HEK293 (cell line): ENCODE measurements around the gene SFRP5.

Source experiments
- CTCF ChIA-PET: fragments of 350-600 bp; formaldehyde crosslinking; extraction: SDS; loops from one replicate; lab custom pipeline; 2021; ENCODE audit warnings: antibody characterized with exemption; lab: Yijun Ruan, JAX
- POLR2A ChIA-PET: fragments of 300-600 bp; formaldehyde crosslinking; extraction: SDS; loops from one replicate; lab custom pipeline; 2020; ENCODE audit warnings: antibody characterized with exemption, inconsistent platforms; lab: Yijun Ruan, JAX
- H3K27ac ChIP-seq: fragments of 200-500 bp; sonication (Bioruptor generic); 2 replicates; pipeline ENCODE4 v1.5.1; 2014; ENCODE audit warnings: low read depth, low read length, control low read depth, inconsistent platforms; ENCODE audit errors: extremely low read depth
- H3K36me3 ChIP-seq, 2 experiments: fragments of 200-500 bp in 1 of 2; sonication (Bioruptor generic) in 1 of 2; 1 replicate in 1 of 2; 2 replicates in 1 of 2; pipeline ENCODE4 v1.5.1; 2014 to 2017; ENCODE audit warnings: inconsistent platforms in 2 of 2, low read length in 2 of 2; ENCODE audit not compliant: control insufficient read depth in 2 of 2, insufficient read depth in 1 of 2
- H3K4me1 ChIP-seq: fragments of 200-500 bp; sonication (Bioruptor generic); 2 replicates; pipeline ENCODE4 v1.5.1; 2014; ENCODE audit warnings: mild to moderate bottlenecking, low read length, inconsistent platforms; ENCODE audit not compliant: control insufficient read depth, insufficient read depth
- H3K4me3 ChIP-seq: 2 replicates; pipeline ENCODE4 v1.5.1; 2011; ENCODE audit warnings: low read depth, mild to moderate bottlenecking, control low read depth, low read length, moderate library complexity
- H3K9me3 ChIP-seq: fragments of 200-500 bp; sonication (Bioruptor generic); 2 replicates; pipeline ENCODE4 v1.5.1; 2014; ENCODE audit warnings: low read depth, low read length, inconsistent platforms; ENCODE audit not compliant: control insufficient read depth, insufficient read depth
- GFI1B ChIP-seq: fragments of 450-650 bp; formaldehyde crosslinking; IDR thresholded peaks from 2 replicates; pipeline ENCODE4 v1.5.1; 2016; ENCODE audit warnings: missing biosample characterization, missing genetic modification characterization
- HOXA7 ChIP-seq: sonication (generic); formaldehyde crosslinking; IDR thresholded peaks from 2 replicates; pipeline ENCODE4 v1.8.1; 2022; ENCODE audit warnings: missing genetic modification reagents, borderline replicate concordance
- PRDM1 ChIP-seq: fragments of 450-650 bp; formaldehyde crosslinking; IDR thresholded peaks from 2 replicates; pipeline ENCODE4; 2016; ENCODE audit warnings: missing biosample characterization, missing genetic modification characterization
- TCF7L2 ChIP-seq: IDR thresholded peaks from 2 replicates; pipeline ENCODE4 v1.6.1; 2011; ENCODE audit warnings: low read depth, mild to moderate bottlenecking, inconsistent platforms, low read length, moderate library complexity, borderline replicate concordance
- ZBTB20 ChIP-seq: fragments of 450-650 bp; formaldehyde crosslinking; IDR thresholded peaks from 2 replicates; pipeline ENCODE4 v1.5.1; 2016; ENCODE audit warnings: missing biosample characterization, missing genetic modification characterization
- ZBTB21 ChIP-seq: fragments of 450-650 bp; formaldehyde crosslinking; IDR thresholded peaks from 2 replicates; pipeline ENCODE4 v1.5.1; 2017; ENCODE audit warnings: missing biosample characterization, missing genetic modification characterization
- ZBTB48 ChIP-seq: fragments of 450-650 bp; formaldehyde crosslinking; IDR thresholded peaks from 2 replicates; pipeline ENCODE4 v1.5.1; 2016; ENCODE audit warnings: missing biosample characterization, missing genetic modification characterization
- ZNF121 ChIP-seq: fragments of 450-650 bp; formaldehyde crosslinking; IDR thresholded peaks from 2 replicates; pipeline ENCODE4 v1.5.1; 2016; ENCODE audit warnings: missing biosample characterization, missing genetic modification characterization
- ZNF132 ChIP-seq: fragments of 450-650 bp; formaldehyde crosslinking; IDR thresholded peaks from 2 replicates; pipeline ENCODE4 v1.5.1; 2017; ENCODE audit warnings: missing biosample characterization, missing genetic modification characterization, borderline replicate concordance
- ZNF138 ChIP-seq: fragments of 450-650 bp; formaldehyde crosslinking; IDR thresholded peaks from 2 replicates; pipeline ENCODE4 v1.5.1; 2016; ENCODE audit warnings: missing biosample characterization, missing genetic modification characterization, borderline replicate concordance
- ZNF140 ChIP-seq: fragments of 450-650 bp; formaldehyde crosslinking; IDR thresholded peaks from 2 replicates; pipeline ENCODE4 v1.5.1; 2016; ENCODE audit warnings: missing biosample characterization, missing genetic modification characterization
- ZNF155 ChIP-seq: fragments of 450-650 bp; formaldehyde crosslinking; IDR thresholded peaks from 2 replicates; pipeline ENCODE4 v1.5.1; 2016; ENCODE audit warnings: missing biosample characterization, missing genetic modification characterization
- ZNF174 ChIP-seq: fragments of 450-650 bp; formaldehyde crosslinking; IDR thresholded peaks from 2 replicates; pipeline ENCODE4 v1.5.0; 2017; ENCODE audit warnings: missing biosample characterization, mild to moderate bottlenecking, missing genetic modification characterization
- ZNF19 ChIP-seq: fragments of 450-650 bp; formaldehyde crosslinking; IDR thresholded peaks from 2 replicates; pipeline ENCODE4; 2016; ENCODE audit warnings: missing biosample characterization, missing genetic modification characterization, low read depth
- ZNF211 ChIP-seq: fragments of 450-650 bp; formaldehyde crosslinking; IDR thresholded peaks from 2 replicates; pipeline ENCODE4 v1.5.1; 2016; ENCODE audit warnings: low read depth, missing biosample characterization, missing genetic modification characterization
- ZNF23 ChIP-seq: fragments of 450-650 bp; formaldehyde crosslinking; IDR thresholded peaks from 2 replicates; pipeline ENCODE4 v1.5.1; 2016; ENCODE audit warnings: missing biosample characterization, missing genetic modification characterization, borderline replicate concordance
- ZNF394 ChIP-seq: fragments of 450-650 bp; formaldehyde crosslinking; IDR thresholded peaks from 2 replicates; pipeline ENCODE4 v1.5.1; 2016; ENCODE audit warnings: missing biosample characterization, missing genetic modification characterization, mild to moderate bottlenecking, moderate library complexity, borderline replicate concordance
- ZNF423 ChIP-seq: fragments of 450-650 bp; formaldehyde crosslinking; IDR thresholded peaks from 2 replicates; pipeline ENCODE4 v1.5.1; 2016; ENCODE audit warnings: missing biosample characterization, missing genetic modification characterization
- ZNF426 ChIP-seq: fragments of 450-650 bp; formaldehyde crosslinking; IDR thresholded peaks from 2 replicates; pipeline ENCODE4 v1.5.1; 2017; ENCODE audit warnings: missing biosample characterization, missing genetic modification characterization, mild to moderate bottlenecking, inconsistent platforms, moderate library complexity
- ZNF560 ChIP-seq: fragments of 450-650 bp; formaldehyde crosslinking; IDR thresholded peaks from 2 replicates; pipeline ENCODE4 v1.5.1; 2017; ENCODE audit warnings: missing biosample characterization, missing genetic modification characterization, borderline replicate concordance
- ZNF624 ChIP-seq: fragments of 450-650 bp; formaldehyde crosslinking; IDR thresholded peaks from 2 replicates; pipeline ENCODE4 v1.5.1; 2017; ENCODE audit warnings: missing biosample characterization, missing genetic modification characterization
- ZNF747 ChIP-seq: fragments of 450-650 bp; formaldehyde crosslinking; IDR thresholded peaks from 2 replicates; pipeline ENCODE4 v1.5.1; 2016; ENCODE audit warnings: missing biosample characterization, missing genetic modification characterization
- ZNF777 ChIP-seq: fragments of 450-650 bp; formaldehyde crosslinking; IDR thresholded peaks from 2 replicates; pipeline ENCODE4 v1.5.1; 2017; ENCODE audit warnings: missing biosample characterization, missing genetic modification characterization, borderline replicate concordance
- TF ChIP-seq, protein P1 (sequence below): fragments of 450-650 bp; formaldehyde crosslinking; IDR thresholded peaks from 2 replicates; pipeline ENCODE4 v1.5.1; 2016; ENCODE audit warnings: missing biosample characterization, missing genetic modification characterization
- TF ChIP-seq, protein P2 (sequence below): fragments of 450-650 bp; formaldehyde crosslinking; IDR thresholded peaks from 2 replicates; pipeline ENCODE4 v1.5.1; 2016; ENCODE audit warnings: missing biosample characterization, missing genetic modification characterization
- TF ChIP-seq, protein P3 (sequence below): fragments of 450-650 bp; formaldehyde crosslinking; IDR thresholded peaks from 2 replicates; pipeline ENCODE4 v1.5.1; 2016; ENCODE audit warnings: missing biosample characterization, missing genetic modification characterization
- TF ChIP-seq, protein P4 (sequence below): fragments of 450-650 bp; formaldehyde crosslinking; IDR thresholded peaks from 2 replicates; pipeline ENCODE4 v1.5.1; 2016; ENCODE audit warnings: missing biosample characterization, missing genetic modification characterization
- TF ChIP-seq, protein P5 (sequence below): fragments of 450-650 bp; formaldehyde crosslinking; optimal IDR thresholded peaks from 2 replicates; pipeline ENCODE3; 2016; ENCODE audit warnings: missing biosample characterization, mild to moderate bottlenecking, missing genetic modification characterization
- TF ChIP-seq, protein P6 (sequence below): fragments of 450-650 bp; formaldehyde crosslinking; IDR thresholded peaks from 2 replicates; pipeline ENCODE4 v1.5.1; 2017; ENCODE audit warnings: missing biosample characterization, missing genetic modification characterization

The SFRP5 gene

DNA sequence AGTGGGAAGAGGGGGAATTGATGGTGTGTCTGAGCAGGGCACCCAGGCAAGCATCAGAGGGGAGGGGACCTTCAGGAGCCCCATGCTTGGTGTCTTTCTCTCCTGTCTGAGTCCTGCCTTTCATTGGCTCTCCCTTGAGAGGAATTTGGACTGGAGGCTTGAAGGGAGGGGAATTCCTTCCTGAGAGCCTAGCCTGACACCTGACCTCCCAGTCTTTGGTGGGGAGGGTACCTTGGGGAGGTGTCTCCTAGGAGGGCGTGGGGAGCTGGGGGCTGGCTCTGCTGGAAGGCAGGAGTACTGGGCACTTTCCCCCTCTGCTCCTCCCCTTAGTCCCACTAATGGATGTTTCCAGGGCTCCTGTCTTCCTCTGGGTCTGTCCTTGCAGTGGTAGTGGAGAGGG is 1.3 kb upstream of the SFRP5 start:
- no peaks in the 10 kb centered on the region for H3K36me3 ChIP-seq
- TF ChIP-seq ZNF121 (tag by site-specific recombination) = no peak
- TF ChIP-seq ZNF747 (tag by site-specific recombination) = no peak
- TF ChIP-seq, protein P1, sequence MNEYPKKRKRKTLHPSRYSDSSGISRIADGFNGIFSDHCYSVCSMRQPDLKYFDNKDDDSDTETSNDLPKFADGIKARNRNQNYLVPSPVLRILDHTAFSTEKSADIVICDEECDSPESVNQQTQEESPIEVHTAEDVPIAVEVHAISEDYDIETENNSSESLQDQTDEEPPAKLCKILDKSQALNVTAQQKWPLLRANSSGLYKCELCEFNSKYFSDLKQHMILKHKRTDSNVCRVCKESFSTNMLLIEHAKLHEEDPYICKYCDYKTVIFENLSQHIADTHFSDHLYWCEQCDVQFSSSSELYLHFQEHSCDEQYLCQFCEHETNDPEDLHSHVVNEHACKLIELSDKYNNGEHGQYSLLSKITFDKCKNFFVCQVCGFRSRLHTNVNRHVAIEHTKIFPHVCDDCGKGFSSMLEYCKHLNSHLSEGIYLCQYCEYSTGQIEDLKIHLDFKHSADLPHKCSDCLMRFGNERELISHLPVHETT (tag by site-specific recombination) = no peak
- TF ChIP-seq ZNF19 (tag by site-specific recombination) = no peak
- TF ChIP-seq ZNF132 = no peak
- TF ChIP-seq ZNF426 (tag by site-specific recombination) = no peak
- TF ChIP-seq ZBTB21 (tag by site-specific recombination) = no peak
- TF ChIP-seq TCF7L2 = no peak
- TF ChIP-seq ZNF624 = no peak
- TF ChIP-seq, protein P2, sequence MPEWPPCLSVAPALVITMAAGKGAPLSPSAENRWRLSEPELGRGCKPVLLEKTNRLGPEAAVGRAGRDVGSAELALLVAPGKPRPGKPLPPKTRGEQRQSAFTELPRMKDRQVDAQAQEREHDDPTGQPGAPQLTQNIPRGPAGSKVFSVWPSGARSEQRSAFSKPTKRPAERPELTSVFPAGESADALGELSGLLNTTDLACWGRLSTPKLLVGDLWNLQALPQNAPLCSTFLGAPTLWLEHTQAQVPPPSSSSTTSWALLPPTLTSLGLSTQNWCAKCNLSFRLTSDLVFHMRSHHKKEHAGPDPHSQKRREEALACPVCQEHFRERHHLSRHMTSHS = no peak
- TF ChIP-seq ZNF155 (tag by site-specific recombination) = no peak
- TF ChIP-seq, protein P3, sequence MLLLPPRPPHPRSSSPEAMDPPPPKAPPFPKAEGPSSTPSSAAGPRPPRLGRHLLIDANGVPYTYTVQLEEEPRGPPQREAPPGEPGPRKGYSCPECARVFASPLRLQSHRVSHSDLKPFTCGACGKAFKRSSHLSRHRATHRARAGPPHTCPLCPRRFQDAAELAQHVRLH (tag by site-specific recombination) = no peak
- TF ChIP-seq ZNF138 (tag by site-specific recombination) = no peak
- TF ChIP-seq ZNF140 (tag by site-specific recombination) = no peak
- no peak for TF ChIP-seq ZNF560 (tag by site-specific recombination)
- TF ChIP-seq, protein P4, sequence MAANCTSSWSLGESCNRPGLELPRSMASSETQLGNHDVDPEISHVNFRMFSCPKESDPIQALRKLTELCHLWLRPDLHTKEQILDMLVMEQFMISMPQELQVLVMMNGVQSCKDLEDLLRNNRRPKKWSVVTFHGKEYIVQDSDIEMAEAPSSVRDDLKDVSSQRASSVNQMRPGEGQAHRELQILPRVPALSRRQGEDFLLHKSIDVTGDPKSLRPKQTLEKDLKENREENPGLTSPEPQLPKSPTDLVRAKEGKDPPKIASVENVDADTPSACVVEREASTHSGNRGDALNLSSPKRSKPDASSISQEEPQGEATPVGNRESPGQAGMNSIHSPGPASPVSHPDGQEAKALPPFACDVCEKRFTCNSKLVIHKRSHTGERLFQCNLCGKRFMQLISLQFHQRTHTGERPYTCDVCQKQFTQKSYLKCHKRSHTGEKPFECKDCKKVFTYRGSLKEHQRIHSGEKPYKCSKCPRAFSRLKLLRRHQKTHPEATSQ (tag by site-specific recombination) = no peak
- no peak for TF ChIP-seq ZNF23 (tag by site-specific recombination)
- no peak for TF ChIP-seq PRDM1 (tag by site-specific recombination)
- TF ChIP-seq ZNF777 = no peak
- TF ChIP-seq, all 188 proteins: peak for 0
- H3K4me1 ChIP-seq = no peaks in the 10 kb centered on the region
- ChIA-PET POLR2A (no interaction called here), CTCF (interaction anchor here (1.0 to 1.3 kb wide), 3 partner anchors 19 to 255 kb away, joined by 4 to 7 read pairs (median 4); no protein-coding TSS in a partner anchor)
- H3K9me3 ChIP-seq = no peaks in the 10 kb centered on the region
- H3K4me3 ChIP-seq = no peak overlapping the region
- no peak overlapping the region for H3K27ac ChIP-seq

DNA sequence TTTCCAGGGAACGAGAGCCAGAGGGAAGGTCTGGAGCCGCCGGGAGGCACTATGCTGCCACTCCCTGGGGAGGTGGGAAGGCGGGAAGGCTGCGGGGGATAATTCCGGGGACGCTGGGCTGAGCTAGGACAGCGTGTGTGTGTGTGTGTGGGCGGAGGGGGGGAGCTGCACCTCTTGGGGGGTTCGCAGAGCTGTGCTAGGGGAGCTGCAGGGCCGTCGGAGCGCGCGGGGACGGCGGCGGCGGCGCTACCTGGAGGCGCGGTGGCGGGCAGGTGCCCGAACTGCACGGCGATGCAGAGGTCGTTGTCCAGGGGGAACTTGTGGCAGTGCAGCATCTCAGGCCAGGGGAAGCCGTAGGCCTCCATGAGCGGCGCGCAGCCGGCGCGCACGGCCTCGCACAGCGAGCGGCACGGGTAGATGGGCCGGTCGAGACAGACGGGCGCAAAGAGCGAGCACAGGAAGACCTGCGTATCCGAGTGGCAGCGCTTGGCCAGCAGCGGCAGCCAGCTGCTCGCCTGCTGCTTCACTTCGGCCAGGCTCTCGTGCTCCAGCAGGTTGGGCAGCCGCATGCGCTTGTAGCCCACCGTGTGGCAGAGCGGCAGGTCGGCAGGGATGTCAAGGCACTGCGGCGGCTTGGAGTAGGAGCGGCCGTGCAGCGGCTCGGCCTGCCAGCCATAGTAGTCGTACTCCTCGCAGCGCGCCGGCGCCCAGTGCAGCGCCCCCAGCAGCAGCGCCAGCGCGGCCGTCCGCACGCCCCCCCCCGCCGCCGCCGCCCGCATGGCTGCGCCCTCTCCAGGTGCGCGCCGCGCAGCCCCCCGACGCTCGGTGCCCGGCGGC is 526 bp downstream of the SFRP5 start:
- POLR2A ChIA-PET = no interaction called here
- CTCF ChIA-PET = interaction anchor here (0.5 to 1.1 kb wide), 5 partner anchors 13 to 538 kb away, joined by 3 to 4 read pairs (median 4); no protein-coding TSS in a partner anchor
- no peaks in the 10 kb centered on the region for H3K36me3 ChIP-seq
- peak overlapping the region; percentile 33 for H3K4me3 ChIP-seq
- H3K9me3 ChIP-seq = no peaks in the 10 kb centered on the region
- no peaks in the 10 kb centered on the region for H3K4me1 ChIP-seq
- no peak overlapping the region for H3K27ac ChIP-seq
- TF ChIP-seq ZBTB20 (tag by site-specific recombination) = peak; percentile 48; the same call in 1 of the 2 replicates
- TF ChIP-seq, protein P5, sequence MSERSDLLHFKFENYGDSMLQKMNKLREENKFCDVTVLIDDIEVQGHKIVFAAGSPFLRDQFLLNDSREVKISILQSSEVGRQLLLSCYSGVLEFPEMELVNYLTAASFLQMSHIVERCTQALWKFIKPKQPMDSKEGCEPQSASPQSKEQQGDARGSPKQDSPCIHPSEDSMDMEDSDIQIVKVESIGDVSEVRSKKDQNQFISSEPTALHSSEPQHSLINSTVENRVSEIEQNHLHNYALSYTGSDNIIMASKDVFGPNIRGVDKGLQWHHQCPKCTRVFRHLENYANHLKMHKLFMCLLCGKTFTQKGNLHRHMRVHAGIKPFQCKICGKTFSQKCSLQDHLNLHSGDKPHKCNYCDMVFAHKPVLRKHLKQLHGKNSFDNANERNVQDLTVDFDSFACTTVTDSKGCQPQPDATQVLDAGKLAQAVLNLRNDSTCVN (tag by site-specific recombination) = peak; percentile 92
- no peak for TF ChIP-seq ZNF423 (tag by site-specific recombination)
- no peak for TF ChIP-seq ZNF747 (tag by site-specific recombination)
- TF ChIP-seq GFI1B = no peak
- no peak for TF ChIP-seq HOXA7 (CRISPR knock-in tag)
- TF ChIP-seq, protein P6, sequence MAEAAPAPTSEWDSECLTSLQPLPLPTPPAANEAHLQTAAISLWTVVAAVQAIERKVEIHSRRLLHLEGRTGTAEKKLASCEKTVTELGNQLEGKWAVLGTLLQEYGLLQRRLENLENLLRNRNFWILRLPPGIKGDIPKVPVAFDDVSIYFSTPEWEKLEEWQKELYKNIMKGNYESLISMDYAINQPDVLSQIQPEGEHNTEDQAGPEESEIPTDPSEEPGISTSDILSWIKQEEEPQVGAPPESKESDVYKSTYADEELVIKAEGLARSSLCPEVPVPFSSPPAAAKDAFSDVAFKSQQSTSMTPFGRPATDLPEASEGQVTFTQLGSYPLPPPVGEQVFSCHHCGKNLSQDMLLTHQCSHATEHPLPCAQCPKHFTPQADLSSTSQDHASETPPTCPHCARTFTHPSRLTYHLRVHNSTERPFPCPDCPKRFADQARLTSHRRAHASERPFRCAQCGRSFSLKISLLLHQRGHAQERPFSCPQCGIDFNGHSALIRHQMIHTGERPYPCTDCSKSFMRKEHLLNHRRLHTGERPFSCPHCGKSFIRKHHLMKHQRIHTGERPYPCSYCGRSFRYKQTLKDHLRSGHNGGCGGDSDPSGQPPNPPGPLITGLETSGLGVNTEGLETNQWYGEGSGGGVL (tag by site-specific recombination) = peak; percentile 96
- TF ChIP-seq ZNF211 (tag by site-specific recombination) = no peak
- no peak for TF ChIP-seq ZNF174 (tag by site-specific recombination)
- TF ChIP-seq ZBTB48 (tag by site-specific recombination) = peak; percentile 70; the same call in 1 of the 2 replicates
- peak; percentile 58; the same call in 1 of the 2 replicates for TF ChIP-seq ZNF394
